Epithelial cell of esophagus (primary cell): ENCODE results near the gene NDUFS6.

Source experiments
- DNase-seq: peaks from one replicate; pipeline ENCODE4 v3.0.0; 2010; ENCODE audit warnings: low read depth
- H3K4me3 ChIP-seq: 2 replicates; pipeline ENCODE4 v1.5.1; 2011; ENCODE audit warnings: mild to moderate bottlenecking, low read length, control low read depth
- CTCF ChIP-seq: IDR thresholded peaks from 2 replicates; pipeline ENCODE4 v1.5.1; 2011; ENCODE audit warnings: low read depth, mild to moderate bottlenecking, low read length, control low read depth, inconsistent platforms; ENCODE audit not compliant: insufficient read depth; ENCODE audit errors: missing control alignments

Gene NDUFS6

GRCh38 chr5:1756481-1756880 lies 44.7 kb upstream of the NDUFS6 start:
- no peak overlapping the region for H3K4me3 ChIP-seq
- TF ChIP-seq CTCF = no peak
- no peak for DNase-seq

DNA sequence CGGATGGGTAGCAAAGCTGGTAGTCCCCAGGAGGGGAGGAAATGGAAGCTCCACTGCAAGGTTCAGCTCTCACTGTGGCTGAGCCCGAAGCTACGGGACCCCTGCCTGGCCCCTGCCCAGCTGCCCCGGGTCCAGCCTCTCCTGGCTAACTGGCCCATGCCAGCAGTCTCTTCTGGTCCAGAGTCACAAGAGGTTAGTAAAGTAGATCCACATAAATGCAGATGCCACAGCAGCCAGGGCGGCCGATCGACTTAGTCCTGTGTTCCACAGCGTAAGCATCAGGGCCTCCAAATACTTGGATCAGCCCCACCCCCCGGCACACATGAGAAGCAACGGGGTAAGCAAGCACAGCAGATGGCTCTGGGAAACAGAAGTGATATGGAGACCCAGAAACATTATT lies 43.7 kb upstream of the NDUFS6 start:
- H3K4me3 ChIP-seq = no peak overlapping the region
- TF ChIP-seq CTCF = no peak
- DNase-seq = no peak

GRCh38 chr5:1758574-1758973 lies 42.6 kb upstream of the NDUFS6 start:
- no peak for TF ChIP-seq CTCF
- DNase-seq = no peak
- H3K4me3 ChIP-seq = no peak overlapping the region

GRCh38 chr5:1759378-1759970 lies 41.7 kb upstream of the NDUFS6 start:
- H3K4me3 ChIP-seq = no peak overlapping the region
- no peak for TF ChIP-seq CTCF
- DNase-seq = no peak

- TF ChIP-seq CTCF = no peak
- no peak for DNase-seq
These were observed 41.0 kb upstream of the NDUFS6 start for GRCh38 chr5:1760231-1760630.

GRCh38 chr5:1760656-1761452 lies 40.4 kb upstream of the NDUFS6 start:
- DNase-seq = no peak
- TF ChIP-seq CTCF = no peak
- no peak overlapping the region for H3K4me3 ChIP-seq

More at GRCh38 chr5:1760231-1760630, 41.0 kb upstream of the NDUFS6 start:
- H3K4me3 ChIP-seq = no peak overlapping the region

DNA sequence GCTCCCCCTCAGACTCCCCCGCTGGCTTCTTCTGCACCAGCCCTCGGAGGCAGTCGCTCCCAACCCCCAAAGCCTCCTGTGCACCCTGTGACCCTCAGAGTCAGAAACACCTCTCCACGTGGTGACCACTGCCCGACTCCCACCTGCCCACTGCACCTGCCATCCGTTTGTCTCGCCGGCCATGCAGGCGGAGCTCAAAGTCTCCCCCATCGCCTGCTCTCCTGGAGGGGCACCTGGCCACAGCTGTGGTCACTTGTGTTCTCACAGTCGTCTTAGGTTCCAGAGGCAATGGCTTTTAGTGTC lies 39.8 kb upstream of the NDUFS6 start:
- no peak overlapping the region for H3K4me3 ChIP-seq
- TF ChIP-seq CTCF = no peak
- no peak for DNase-seq
